A549 (cell line): Measurements from ENCODE around the gene TIGIT.

Experiments used
- CEBPB ChIP-seq, 2 experiments: fragments of >200 bp in 1 of 2; sonication (Bioruptor Twin) in 1 of 2; formaldehyde crosslinking in 1 of 2; IDR thresholded peaks; 2 replicates each; pipeline ENCODE4 v1.6.1; 2012 to 2016
- NPAS2 ChIP-seq: fragments of 250-450 bp; sonication (Bioruptor Pico); IDR thresholded peaks from 2 replicates; pipeline ENCODE4 v1.8.0; 2022; ENCODE audit warnings: mild to moderate bottlenecking, moderate library complexity, borderline replicate concordance

DNA sequence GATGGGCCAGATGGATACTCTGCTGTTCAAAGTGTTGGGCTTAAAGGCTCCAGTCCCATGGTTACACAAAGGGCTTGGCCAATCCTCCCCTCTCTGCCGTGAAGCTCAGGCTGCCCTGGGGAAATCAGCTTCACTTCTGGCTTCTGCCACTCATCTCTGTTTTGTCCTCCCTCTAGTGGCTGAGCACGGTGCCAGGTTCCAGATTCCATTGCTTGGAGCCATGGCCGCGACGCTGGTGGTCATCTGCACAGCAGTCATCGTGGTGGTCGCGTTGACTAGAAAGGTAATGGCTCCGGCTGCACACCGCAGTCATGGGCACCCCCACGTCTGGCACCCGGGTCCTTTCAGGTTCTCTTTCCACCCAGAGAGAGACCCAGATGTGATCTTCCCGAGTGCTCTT, 5.6 kb downstream of the TIGIT start:
- no peak for TF ChIP-seq CEBPB (IDR thresholded peaks at IDR 0.05)
- TF ChIP-seq NPAS2 (CRISPR knock-in tag), result no peak
